Endothelial cell of umbilical vein (primary cell): ENCODE data around the gene YAE1. TPM values are rescaled to one million over a fixed set of nuclear protein-coding genes. Genes with fewer than 3 reads are reported as not detected.

Experiments used
- BruUV-seq: library from RNA; stranded (reverse); fragments of 400-500 nt; replicated peaks from 2 replicates; lab custom pipeline; 2021; lab: Mats Ljungman, UMichigan
- CTCF ChIA-PET: fragments of 300-600, 350-600 bp; sonication (Branson Sonifier 250); formaldehyde crosslinking; loops from one replicate; lab custom pipeline; 2021; ENCODE audit warnings: antibody characterized with exemption, inconsistent platforms; lab: Charles Lee
- POLR2A ChIA-PET: fragments of 300-600, 350-600 bp; sonication (Branson Sonifier 250); formaldehyde crosslinking; loops from one replicate; lab custom pipeline; 2021; ENCODE audit warnings: antibody characterized with exemption, inconsistent platforms; lab: Charles Lee
- DNase-seq: peaks from one replicate; pipeline ENCODE4 v3.0.0-alpha.2; 2011; ENCODE audit warnings: low read depth, low spot score
- FAIRE-seq: peaks from 2 replicates; lab custom pipeline; 2011; peaks lifted over from hg19 to GRCh38; lab: Jason Lieb, UNC
- H2AFZ ChIP-seq: 2 replicates; pipeline ENCODE4 v1.6.0; 2012; ENCODE audit warnings: low read depth, low read length, control low read depth, inconsistent platforms
- H3K27ac ChIP-seq: 2 replicates; pipeline ENCODE4 v1.5.1; 2011; ENCODE audit warnings: low read depth, mild to moderate bottlenecking, control low read depth, low read length, moderate library complexity; ENCODE audit not compliant: insufficient read depth
- H3K27me3 ChIP-seq, 2 experiments: 2 replicates each; pipeline versions ENCODE4 v1.6.0 to v1.6.1; 2011; ENCODE audit warnings: low read length in 2 of 2, mixed read lengths in 1 of 2; ENCODE audit not compliant: control insufficient read depth in 2 of 2, insufficient read depth in 2 of 2
- H3K36me3 ChIP-seq, 2 experiments: 2 replicates in 1 of 2; 3 replicates in 1 of 2; pipeline ENCODE4 v1.5.1; 2011; ENCODE audit warnings: low read length in 2 of 2, mild to moderate bottlenecking in 1 of 2, moderate library complexity in 1 of 2; ENCODE audit not compliant: control insufficient read depth in 2 of 2, insufficient read depth in 2 of 2; ENCODE audit errors: extremely low read depth in 1 of 2
- H3K4me1 ChIP-seq: 3 replicates; pipeline ENCODE4 v1.5.1; 2011; ENCODE audit warnings: mild to moderate bottlenecking, low read length; ENCODE audit not compliant: control insufficient read depth, insufficient read depth; ENCODE audit errors: extremely low read depth
- H3K4me2 ChIP-seq: 2 replicates; pipeline ENCODE4 v1.6.1; 2011; ENCODE audit warnings: low read length, control low read depth, mixed read lengths; ENCODE audit not compliant: insufficient read depth
- H3K4me3 ChIP-seq, 3 experiments: fragments of 200-600 bp in 1 of 3; sonication (generic), shearing (Covaris generic) in 1 of 3; replicated peaks in 1 of 3; 2 replicates each; pipeline ENCODE4 v1.5.1; 2011 to 2016; ENCODE audit warnings: control low read depth in 3 of 3, low read length in 3 of 3, mild to moderate bottlenecking in 2 of 3, inconsistent platforms in 1 of 3, low read depth in 1 of 3, moderate library complexity in 1 of 3; ENCODE audit not compliant: insufficient read depth in 1 of 3
- H3K79me2 ChIP-seq: 2 replicates; pipeline ENCODE4 v1.6.0; 2012; ENCODE audit warnings: low read length, inconsistent platforms; ENCODE audit not compliant: control insufficient read depth, insufficient read depth
- H3K9ac ChIP-seq: replicated peaks from 2 replicates; pipeline ENCODE3; 2011; ENCODE audit warnings: low read length, control low read depth; ENCODE audit not compliant: insufficient read depth; ENCODE audit errors: extremely low read depth
- H3K9me1 ChIP-seq: replicated peaks from 3 replicates; pipeline ENCODE4 v1.6.0; 2011; ENCODE audit warnings: mild to moderate bottlenecking, low read length; ENCODE audit not compliant: control insufficient read depth, insufficient read depth; ENCODE audit errors: extremely low read depth
- H3K9me3 ChIP-seq: replicated peaks from 2 replicates; pipeline ENCODE4 v1.5.1; 2012; ENCODE audit warnings: low read length, inconsistent platforms; ENCODE audit not compliant: control insufficient read depth, insufficient read depth
- H4K20me1 ChIP-seq: replicated peaks from 2 replicates; pipeline ENCODE3; 2011; ENCODE audit warnings: mild to moderate bottlenecking, low read length; ENCODE audit not compliant: control insufficient read depth, insufficient read depth; ENCODE audit errors: extremely low read depth
- CTCF ChIP-seq, 2 donors: IDR thresholded peaks; 1 replicate in 1 of 2; 2 replicates in 1 of 2; pipeline ENCODE4 v1.5.1; 2011; ENCODE audit warnings: low read length in 2 of 2, mild to moderate bottlenecking in 2 of 2, moderate library complexity in 2 of 2, control low read depth in 1 of 2, inconsistent platforms in 1 of 2, low read depth in 1 of 2; ENCODE audit not compliant: insufficient read depth in 1 of 2; ENCODE audit errors: extremely low read depth in 1 of 2
- FOS ChIP-seq: IDR thresholded peaks from 2 replicates; pipeline ENCODE4 v1.6.1; 2011; ENCODE audit warnings: mild to moderate bottlenecking, low read length, moderate library complexity, borderline replicate concordance; ENCODE audit not compliant: insufficient read depth
- JUN ChIP-seq: IDR thresholded peaks from 2 replicates; pipeline ENCODE4 v1.6.1; 2011; ENCODE audit warnings: borderline replicate concordance, low read depth; ENCODE audit not compliant: insufficient read length, insufficient read depth
- MAX ChIP-seq: IDR thresholded peaks from 2 replicates; pipeline ENCODE4 v1.6.1; 2011; ENCODE audit not compliant: insufficient read depth, insufficient read length
- POLR2A ChIP-seq: IDR thresholded peaks from 2 replicates; pipeline ENCODE4 v1.6.1; 2012; ENCODE audit warnings: low read depth, mild to moderate bottlenecking, control low read depth, low read length
- dilution Hi-C: fragments of 300-500 bp; cut with MboI; formaldehyde crosslinking; loops from one replicate; pipeline ENCODE4 v1.15.0; 2019; ENCODE audit warnings: low sequenced_read_pairs; ENCODE audit not compliant: extremely low pct_ligation_motif_present
- intact Hi-C: fragments of 100-400 bp; cut with micrococcal nuclease; formaldehyde crosslinking; loops from one replicate; pipeline ENCODE4 v1.10.0; 2022
- polyA plus RNA-seq, 4 experiments: library from polyadenylated mRNA; depleted of rRNA in 3 of 4; stranded (reverse) in 3 of 4; unstranded in 1 of 4; fragments of >200 nt; gene quantifications; 2 replicates each; pipeline versions ENCODE4 v1.2.1 to v1.2.3, GENCODE V29; 2011 to 2012; ENCODE audit warnings: missing spikeins in 1 of 4
- total RNA-seq: library from RNA; stranded (reverse); gene quantifications from 2 replicates; pipeline ENCODE4 v1.2.3, GENCODE V29; 2021

YAE1 gene
- total and polyA plus RNA-seq, 2 donors (not counting 3 experiments of a cell fraction or from before 2014, with no cell fraction given), result 13.3 to 20.7 TPM

- Histone ChIP-seq H3K9me1 (no peaks in the 10 kb centered on the region), H3K79me2 (no peaks in the 10 kb centered on the region), H3K9ac (no peak overlapping the region), H3K4me3 (no peak overlapping the region), H3K27ac (no peak overlapping the region), H2AFZ (no peak overlapping the region), H3K9me3 (no peaks in the 10 kb centered on the region), H3K4me2 (no peak overlapping the region), H3K27me3 (no peaks in the 10 kb centered on the region), H3K4me1 (no peaks in the 10 kb centered on the region), H3K36me3 (peaks cover 0 to 6% of the 10 kb centered on the region in 2 experiments), H4K20me1 (no peaks in the 10 kb centered on the region)
- CTCF ChIA-PET, result interaction anchor here (0.8 to 7.1 kb wide), 4 partner anchors 36 to 475 kb away, joined by 3 to 306 read pairs (median 136); partner anchors contain the start of gene RALA
- dilution Hi-C loops (no loop called here), intact Hi-C loops (no loop called here)
- POLR2A ChIA-PET, result no interaction called here
- BruUV-seq, result no TSS peak
- DNase-seq, result no peak
- no peak for FAIRE-seq
- TF ChIP-seq CTCF (IDR thresholded peaks at IDR 0.05; ENCODE audit: extremely low read depth in 1 of 2, insufficient read depth in 1 of 2, low read depth in 1 of 2, low read length in 2 of 2) (no peak), MAX (no peak), JUN (no peak), FOS (no peak), POLR2A (no peak)
Measured at GRCh38 chr7:39577229-39577874, 11.1 kb downstream of the YAE1 start.
